22Rv1 (cell line): ENCODE measurements around the gene SYTL3.

ENCODE experiments used
- ZFX ChIP-seq: fragments of 450-650 bp; IDR thresholded peaks from 2 replicates; pipeline ENCODE4 v1.6.1; 2017; ENCODE audit warnings: antibody characterized with exemption, borderline replicate concordance
- TF ChIP-seq, protein P1 (sequence below): fragments of 450-650 bp; IDR thresholded peaks from 2 replicates; pipeline ENCODE4 v1.5.1; 2017; ENCODE audit warnings: mild to moderate bottlenecking

DNA sequence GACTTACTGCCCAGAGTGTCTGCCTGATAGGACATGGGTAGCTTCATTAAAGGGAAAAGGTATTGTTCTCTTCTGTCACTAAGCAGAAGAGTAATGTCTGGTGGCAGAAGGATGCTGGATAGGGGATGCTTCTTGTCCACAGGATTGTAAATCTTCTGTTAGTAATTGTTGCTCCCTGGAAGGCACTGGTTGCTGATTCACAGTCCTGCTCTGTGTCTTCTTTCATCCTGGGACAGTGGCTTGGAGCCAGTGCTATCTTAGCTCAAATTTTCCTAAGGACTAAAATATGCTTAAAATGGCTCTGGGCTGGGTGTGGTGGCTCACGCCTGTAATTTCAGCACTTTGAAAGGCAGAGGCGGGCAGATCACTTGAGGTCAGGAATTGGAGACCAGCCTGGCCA, 48.0 kb downstream of the SYTL3 start:
- TF ChIP-seq, protein P1, sequence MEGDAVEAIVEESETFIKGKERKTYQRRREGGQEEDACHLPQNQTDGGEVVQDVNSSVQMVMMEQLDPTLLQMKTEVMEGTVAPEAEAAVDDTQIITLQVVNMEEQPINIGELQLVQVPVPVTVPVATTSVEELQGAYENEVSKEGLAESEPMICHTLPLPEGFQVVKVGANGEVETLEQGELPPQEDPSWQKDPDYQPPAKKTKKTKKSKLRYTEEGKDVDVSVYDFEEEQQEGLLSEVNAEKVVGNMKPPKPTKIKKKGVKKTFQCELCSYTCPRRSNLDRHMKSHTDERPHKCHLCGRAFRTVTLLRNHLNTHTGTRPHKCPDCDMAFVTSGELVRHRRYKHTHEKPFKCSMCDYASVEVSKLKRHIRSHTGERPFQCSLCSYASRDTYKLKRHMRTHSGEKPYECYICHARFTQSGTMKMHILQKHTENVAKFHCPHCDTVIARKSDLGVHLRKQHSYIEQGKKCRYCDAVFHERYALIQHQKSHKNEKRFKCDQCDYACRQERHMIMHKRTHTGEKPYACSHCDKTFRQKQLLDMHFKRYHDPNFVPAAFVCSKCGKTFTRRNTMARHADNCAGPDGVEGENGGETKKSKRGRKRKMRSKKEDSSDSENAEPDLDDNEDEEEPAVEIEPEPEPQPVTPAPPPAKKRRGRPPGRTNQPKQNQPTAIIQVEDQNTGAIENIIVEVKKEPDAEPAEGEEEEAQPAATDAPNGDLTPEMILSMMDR: no peak
- no peak for TF ChIP-seq ZFX
